ENCODE results near the gene CETN1. TPM values are rescaled to one million over a fixed set of nuclear protein-coding genes. Genes with fewer than 3 reads are reported as not detected.

CETN1 gene
- not detected for total RNA-seq
- long read RNA-seq, result 0 reads

GRCh38 chr18:580154-580553 is at the start of gene CETN1:
Gene CETN1, plus strand, starts transcription at chr18:580380. Its CDS starts 29 bp downstream, at chr18:580409.
- ATAC-seq (ENCODE audit: poor library complexity) (no peak), DNase-seq (no peak)
- intact Hi-C loops (cut with DNase I), result no loop called here

- no peak for ATAC-seq (ENCODE audit: poor library complexity)
- intact Hi-C loops (cut with DNase I), result no loop called here
- no peak for DNase-seq
Measured at GRCh38 chr18:532018-532417, 48.2 kb upstream of the CETN1 start.

- ATAC-seq (ENCODE audit: poor library complexity) (no peak), DNase-seq (no peak)
- intact Hi-C loops (cut with DNase I), result no loop called here
Measured at GRCh38 chr18:532632-533031, 47.5 kb upstream of the CETN1 start.

- intact Hi-C loops (cut with DNase I), result no loop called here
- ATAC-seq (ENCODE audit: poor library complexity) (no peak), DNase-seq (no peak)
Measured at GRCh38 chr18:533995-534601, 46.1 kb upstream of the CETN1 start.

- no peak for DNase-seq
- ATAC-seq (ENCODE audit: poor library complexity), result no peak
- intact Hi-C loops (cut with DNase I), result no loop called here
Measured at GRCh38 chr18:543447-544078, 36.6 kb upstream of the CETN1 start.

- ATAC-seq (ENCODE audit: poor library complexity) (no peak), DNase-seq (no peak)
- intact Hi-C loops (cut with DNase I), result loop anchor here (5.0 kb wide), 1 partner anchor 62 kb away; no protein-coding TSS in a partner anchor
Measured at GRCh38 chr18:549967-550366, 30.2 kb upstream of the CETN1 start.

- no peak for DNase-seq
- ATAC-seq (ENCODE audit: poor library complexity), result no peak
- intact Hi-C loops (cut with DNase I), result loop anchor here (5.0 kb wide), 1 partner anchor 61 kb away; no protein-coding TSS in a partner anchor
Measured at GRCh38 chr18:551404-552061, 28.6 kb upstream of the CETN1 start.

- DNase-seq (no peak), ATAC-seq (ENCODE audit: poor library complexity) (no peak)
- intact Hi-C loops (cut with DNase I), result no loop called here
Measured at GRCh38 chr18:555705-556457, 24.3 kb upstream of the CETN1 start.

- peak; percentile 83 for ATAC-seq (ENCODE audit: poor library complexity)
- no peak for DNase-seq
- intact Hi-C loops (cut with DNase I), result no loop called here
Measured at GRCh38 chr18:564708-565561, 15.2 kb upstream of the CETN1 start.

- DNase-seq, result no peak
- intact Hi-C loops (cut with DNase I), result no loop called here
- peak; percentile 15 for ATAC-seq (ENCODE audit: poor library complexity)
Measured at GRCh38 chr18:565562-566061, 14.6 kb upstream of the CETN1 start.

- no peak for ATAC-seq (ENCODE audit: poor library complexity)
- DNase-seq, result no peak
- intact Hi-C loops (cut with DNase I), result no loop called here
Measured at GRCh38 chr18:567122-567521, 13.1 kb upstream of the CETN1 start.

GRCh38 chr18:568731-569130 is 11.4 kb upstream of the CETN1 start:
- intact Hi-C loops (cut with DNase I), result no loop called here
- ATAC-seq (ENCODE audit: poor library complexity), result no peak
- DNase-seq, result no peak

- intact Hi-C loops (cut with DNase I), result no loop called here
- ATAC-seq (ENCODE audit: poor library complexity), result no peak
- DNase-seq, result no peak
Measured at GRCh38 chr18:570256-570655, 9.9 kb upstream of the CETN1 start.

- intact Hi-C loops (cut with DNase I), result no loop called here
- ATAC-seq (ENCODE audit: poor library complexity), result no peak
- DNase-seq, result no peak
Measured at GRCh38 chr18:570697-571096, 9.5 kb upstream of the CETN1 start.

- intact Hi-C loops (cut with DNase I), result no loop called here
- DNase-seq (no peak), ATAC-seq (ENCODE audit: poor library complexity) (no peak)
Measured at GRCh38 chr18:572091-572830, 7.9 kb upstream of the CETN1 start.

GRCh38 chr18:572831-573289 is 7.3 kb upstream of the CETN1 start:
- DNase-seq (no peak), ATAC-seq (ENCODE audit: poor library complexity) (no peak)
- intact Hi-C loops (cut with DNase I), result no loop called here

GRCh38 chr18:573385-573784 is 6.8 kb upstream of the CETN1 start:
- ATAC-seq (ENCODE audit: poor library complexity) (no peak), DNase-seq (no peak)
- intact Hi-C loops (cut with DNase I), result no loop called here

All from Right ventricle myocardium superior (tissue), 1 donor.